ENCODE measurements around the gene TRIO.

- TF ChIP-seq SP1 (IDR thresholded peaks at IDR 0.05) (no peak), FOXM1 (IDR thresholded peaks at IDR 0.05; ENCODE audit: borderline replicate concordance) (no peak), NFRKB (IDR thresholded peaks at IDR 0.05) (no peak), BHLHE40 (IDR thresholded peaks at IDR 0.05; ENCODE audit: borderline replicate concordance) (no peak), ZNF384 (IDR thresholded peaks at IDR 0.05) (no peak), FOXK2 (IDR thresholded peaks at IDR 0.05) (no peak), SUZ12 (IDR thresholded peaks at IDR 0.05) (no peak), LEF1 (IDR thresholded peaks at IDR 0.05; ENCODE audit: borderline replicate concordance) (no peak), TARDBP (IDR thresholded peaks at IDR 0.05) (no peak), ELF4 (IDR thresholded peaks at IDR 0.05) (no peak), PKNOX1 (IDR thresholded peaks at IDR 0.05) (no peak)
Observed at GRCh38 chr5:14153932-14154731, 11.0 kb downstream of the TRIO start.
